Measurements from ENCODE around the gene CHAC1.

Gene CHAC1

GRCh38 chr15:40923551-40923950, 29.7 kb upstream of the CHAC1 start:
- DNase-seq (ENCODE audit: low read depth, low spot score), result no peak

- no peak for DNase-seq (ENCODE audit: low read depth, low spot score)
Measured at GRCh38 chr15:40925495-40925862, 27.8 kb upstream of the CHAC1 start.

GRCh38 chr15:40925863-40926658, 27.2 kb upstream of the CHAC1 start:
- DNase-seq (ENCODE audit: low read depth, low spot score), result no peak

GRCh38 chr15:40926659-40927494, 26.4 kb upstream of the CHAC1 start:
- DNase-seq (ENCODE audit: low read depth, low spot score), result no peak

GRCh38 chr15:40927495-40927872, 25.8 kb upstream of the CHAC1 start:
- no peak for DNase-seq (ENCODE audit: low read depth, low spot score)

GRCh38 chr15:40927873-40928806, 25.1 kb upstream of the CHAC1 start:
- no peak for DNase-seq (ENCODE audit: low read depth, low spot score)

GRCh38 chr15:40928821-40929659, 24.2 kb upstream of the CHAC1 start, which contains the start of gene DLL4:
Gene DLL4, plus strand, starts transcription at chr15:40929340. Its CDS starts 329 bp downstream, at chr15:40929669.
- DNase-seq (ENCODE audit: low read depth, low spot score), result no peak

GRCh38 chr15:40929660-40930429, 23.4 kb upstream of the CHAC1 start:
- no peak for DNase-seq (ENCODE audit: low read depth, low spot score)

- DNase-seq (ENCODE audit: low read depth, low spot score), result no peak
Measured at GRCh38 chr15:40930430-40931299, 22.6 kb upstream of the CHAC1 start.

- no peak for DNase-seq (ENCODE audit: low read depth, low spot score)
Measured at GRCh38 chr15:40931300-40932142, 21.8 kb upstream of the CHAC1 start.

GRCh38 chr15:40932156-40932555, 21.1 kb upstream of the CHAC1 start:
- DNase-seq (ENCODE audit: low read depth, low spot score), result no peak

- DNase-seq (ENCODE audit: low read depth, low spot score), result no peak
Measured at GRCh38 chr15:40932649-40933516, 20.4 kb upstream of the CHAC1 start.

- no peak for DNase-seq (ENCODE audit: low read depth, low spot score)
Measured at GRCh38 chr15:40933517-40933902, 19.8 kb upstream of the CHAC1 start.

GRCh38 chr15:40934457-40934856, 18.8 kb upstream of the CHAC1 start:
- no peak for DNase-seq (ENCODE audit: low read depth, low spot score)

- DNase-seq (ENCODE audit: low read depth, low spot score), result no peak
Measured at GRCh38 chr15:40936234-40936708, 17.0 kb upstream of the CHAC1 start.

GRCh38 chr15:40936709-40937666, 16.3 kb upstream of the CHAC1 start:
- no peak for DNase-seq (ENCODE audit: low read depth, low spot score)

All from activated naive CD8-positive, alpha-beta T cell treated with anti-CD3 and anti-CD28 coated beads, Interleukin-2, amount 50 U/mL, for 16 hours (primary cell).